ENCODE data around the gene DLEC1. TPM values are rescaled to one million over a fixed set of nuclear protein-coding genes. Genes with fewer than 3 reads are reported as not detected.

Gene DLEC1
- total and polyA plus RNA-seq, 9 of the 15 experiments (the other 6 are each of a cell fraction or from before 2014, with no cell fraction given) = 0.07 to 0.08 TPM; not detected in 7

- FAIRE-seq (no peak), ATAC-seq (no peak), DNase-seq (ENCODE audit: extremely low read depth in 1 of 4, low spot score in 3 of 4) (no peak)
- Histone ChIP-seq H3K9ac (ENCODE audit: insufficient read depth in 1 of 2, low read depth in 2 of 2, low read length in 2 of 2) (0 out of 4 replicates have a peak overlapping the region, but pooled peaks of 1 of the 2 experiments have one; percentile 7), H2AFZ (ENCODE audit: low read depth, low read length) (peak overlapping the region; percentile 47; the same call in 1 of the 2 replicates), H3K4me3 (no peak overlapping the region), H3K27me3 (ENCODE audit: control insufficient read depth in 2 of 2, insufficient read depth in 2 of 2, low read length in 2 of 2) (no peaks in the 10 kb centered on the region), H3K36me3 (ENCODE audit: control insufficient read depth, insufficient read depth, low read length) (peaks cover 11% of the 10 kb centered on the region), H3K27ac (ENCODE audit: extremely low read depth, low read depth, low read length) (no peak overlapping the region), H3K4me1 (replicated peaks in 1 of 2; ENCODE audit: control insufficient read depth in 2 of 2, insufficient read depth in 2 of 2, low read length in 2 of 2) (peaks cover 59 to 73% of the 10 kb centered on the region in 2 experiments), H3K9me3 (replicated peaks; ENCODE audit: control insufficient read depth, insufficient read depth, low read depth, low read length) (no peaks in the 10 kb centered on the region), H3K9me1 (ENCODE audit: control insufficient read depth, insufficient read depth, low read length) (no peaks in the 10 kb centered on the region), H4K20me1 (replicated peaks; ENCODE audit: control insufficient read depth, insufficient read depth, low read length) (no peaks in the 10 kb centered on the region), H3K4me2 (ENCODE audit: insufficient read depth, low read length) (no peak overlapping the region), H3K79me2 (ENCODE audit: control insufficient read depth, insufficient read depth, low read length) (peaks cover 19% of the 10 kb centered on the region)
- TF ChIP-seq NKRF (IDR thresholded peaks at IDR 0.05; ENCODE audit: borderline replicate concordance) (no peak), FOXK1 (CRISPR knock-in tag; IDR thresholded peaks at IDR 0.05; ENCODE audit: borderline replicate concordance) (no peak)
- WGBS (ENCODE audit: insufficient coverage, low coverage, missing lambda C conversion rate) = 60% methylated on average over 5 of the region's 6 CpGs
- intact Hi-C loops (cut with micrococcal nuclease) = no loop called here
- no TSS peak for BruUV-seq (replicated peaks)
- ChIA-PET CTCF (ENCODE audit: low intra/inter-chr PET ratio) (no interaction called here), POLR2A (interaction anchor here (1.9 kb wide), 1 partner anchor 16 kb away, joined by 5 read pairs; no protein-coding TSS in a partner anchor)
- in situ Hi-C loops (cut with MboI) = no loop called here
Observed at GRCh38 chr3:37991109-37991508, 47.9 kb upstream of the DLEC1 start.

DNA sequence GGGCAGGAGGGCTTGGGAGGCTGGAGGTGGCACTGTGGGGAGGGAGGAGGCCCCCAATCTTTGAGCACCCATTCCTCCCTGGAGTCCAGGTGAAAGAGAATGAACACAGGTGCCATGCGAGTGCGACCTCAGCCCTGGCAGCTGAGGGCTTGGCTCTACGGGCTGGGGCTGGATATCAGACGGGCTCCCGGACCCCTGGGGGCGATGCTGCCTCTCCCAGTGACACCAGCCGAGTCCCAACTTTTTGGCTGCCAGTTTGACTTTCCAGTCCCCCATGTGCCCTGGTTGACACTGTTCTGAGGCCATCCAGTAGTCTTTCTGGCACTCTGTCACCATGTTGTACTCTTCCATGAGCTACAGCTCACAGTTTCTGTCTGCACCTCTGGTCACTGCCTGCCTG, 47.2 kb upstream of the DLEC1 start:
- H3K36me3 ChIP-seq (ENCODE audit: control insufficient read depth, insufficient read depth, low read length) = peaks cover 18% of the 10 kb centered on the region
- no peak overlapping the region for H3K4me3 ChIP-seq
- FAIRE-seq (no peak), DNase-seq (ENCODE audit: extremely low read depth in 1 of 4, low spot score in 3 of 4) (no peak), ATAC-seq (no peak)
- H2AFZ ChIP-seq (ENCODE audit: low read depth, low read length) = peak overlapping the region; percentile 97
- WGBS (ENCODE audit: insufficient coverage, low coverage, missing lambda C conversion rate) = 89% methylated on average over 7 of the region's 7 CpGs
- H3K9me1 ChIP-seq (ENCODE audit: control insufficient read depth, insufficient read depth, low read length) = peaks cover 5% of the 10 kb centered on the region
- in situ Hi-C loops (cut with MboI) = no loop called here
- CTCF ChIA-PET (ENCODE audit: low intra/inter-chr PET ratio) = no interaction called here
- peak overlapping the region; percentile 11 to 80; a peak in 2 of 4 replicates for H3K9ac ChIP-seq (ENCODE audit: insufficient read depth in 1 of 2, low read depth in 2 of 2, low read length in 2 of 2)
- TF ChIP-seq ELF2 (CRISPR knock-in tag; IDR thresholded peaks at IDR 0.05) (no peak), SMAD3 (CRISPR knock-in tag; conservative IDR thresholded peaks at IDR 0.05) (no peak), KLF1 (tag; IDR thresholded peaks at IDR 0.05) (no peak), CXXC5 (CRISPR knock-in tag; IDR thresholded peaks at IDR 0.05) (0 out of 2 replicates have a peak, but pooled peaks have one; percentile 1), MAZ (CRISPR knock-in tag; conservative IDR thresholded peaks at IDR 0.05 in 1 of 2, IDR thresholded peaks at IDR 0.05 in 1 of 2) (0 out of 4 replicates have a peak, but pooled peaks of 1 of the 2 experiments have one; percentile 16), ZNF79 (CRISPR knock-in tag; IDR thresholded peaks at IDR 0.05; ENCODE audit: low read depth) (no peak), ZBTB49 (CRISPR knock-in tag; IDR thresholded peaks at IDR 0.05; ENCODE audit: borderline replicate concordance) (no peak)
- no peaks in the 10 kb centered on the region for H4K20me1 ChIP-seq (replicated peaks; ENCODE audit: control insufficient read depth, insufficient read depth, low read length)
- POLR2A ChIA-PET = interaction anchor here (0.7 to 1.3 kb wide), 3 partner anchors 10 to 127 kb away, joined by 3 to 5 read pairs (median 4); no protein-coding TSS in a partner anchor
- peak overlapping the region; percentile 47; the same call in 2 of the 3 replicates for H3K27ac ChIP-seq (ENCODE audit: extremely low read depth, low read depth, low read length)
- intact Hi-C loops (cut with micrococcal nuclease) = no loop called here
- no TSS peak for BruUV-seq (replicated peaks)
- no peaks in the 10 kb centered on the region for H3K9me3 ChIP-seq (replicated peaks; ENCODE audit: control insufficient read depth, insufficient read depth, low read depth, low read length)
- H3K4me2 ChIP-seq (ENCODE audit: insufficient read depth, low read length) = peak overlapping the region; percentile 86; the same call in 1 of the 2 replicates
- H3K79me2 ChIP-seq (ENCODE audit: control insufficient read depth, insufficient read depth, low read length) = peaks cover 22% of the 10 kb centered on the region
- H3K4me1 ChIP-seq (replicated peaks in 1 of 2; ENCODE audit: control insufficient read depth in 2 of 2, insufficient read depth in 2 of 2, low read length in 2 of 2) = peaks cover 59 to 65% of the 10 kb centered on the region in 2 experiments
- no peaks in the 10 kb centered on the region for H3K27me3 ChIP-seq (ENCODE audit: control insufficient read depth in 2 of 2, insufficient read depth in 2 of 2, low read length in 2 of 2)
